T-helper 2 cell treated with Interferon-gamma antibody and Interleukin-4, amounts not matched to agents 5 μg/mL and 100 μg/mL, for 36 hours (primary cell): ENCODE data around the gene DNAL1.
A peak's percentile ranks its signal among the peaks of the same experiment; 100 is the strongest.

Experiments
- DNase-seq: peaks from one replicate; pipeline ENCODE4 v3.0.0; 2021; ENCODE audit warnings: low spot score
- H3K27ac Mint-ChIP-seq: one replicate; pipeline ENCODE4 v1.8.0; 2021; ENCODE audit warnings: mild to moderate bottlenecking, mixed read lengths
- H3K27me3 Mint-ChIP-seq: one replicate; pipeline ENCODE4 v1.8.0; 2021; ENCODE audit warnings: low read depth, mixed read lengths
- H3K36me3 Mint-ChIP-seq: one replicate; pipeline ENCODE4 v1.8.0; 2021; ENCODE audit warnings: low read depth, mixed read lengths
- H3K4me1 Mint-ChIP-seq: one replicate; pipeline ENCODE4 v1.8.0; 2021; ENCODE audit warnings: low read depth, mixed read lengths
- H3K4me3 Mint-ChIP-seq: one replicate; pipeline ENCODE4 v1.8.0; 2022; ENCODE audit warnings: mild to moderate bottlenecking, moderate library complexity, mixed read lengths
- H3K9me3 Mint-ChIP-seq: one replicate; pipeline ENCODE4 v1.8.0; 2021; ENCODE audit warnings: mixed read lengths

The DNAL1 gene

DNA sequence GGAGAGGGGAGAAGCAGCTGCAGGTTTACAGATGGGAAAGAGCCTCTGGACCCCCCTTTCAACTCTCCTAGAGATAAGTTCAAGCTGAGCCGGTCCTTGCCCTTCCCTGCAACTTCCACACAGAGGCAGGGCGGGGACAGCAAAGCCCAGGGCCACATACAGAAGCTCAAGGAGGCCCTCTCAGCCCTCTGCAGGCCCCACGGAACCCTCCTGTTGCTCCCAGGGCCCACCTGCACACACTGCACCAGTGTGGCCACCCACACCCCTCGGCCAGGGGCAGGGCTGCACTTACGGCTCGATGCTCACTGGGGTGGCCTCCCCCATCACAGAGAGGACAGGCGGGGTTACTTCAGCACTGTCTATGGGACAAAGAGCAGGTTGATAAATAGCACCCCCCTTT lies 82.4 kb downstream of the DNAL1 start:
- H3K9me3 Mint-ChIP-seq: no peaks in the 10 kb centered on the region
- DNase-seq: no peak
- H3K4me1 Mint-ChIP-seq: peaks cover 35% of the 10 kb centered on the region
- H3K27ac Mint-ChIP-seq: peak overlapping the region; percentile 8
- H3K36me3 Mint-ChIP-seq: peaks cover 71% of the 10 kb centered on the region
- no peaks in the 10 kb centered on the region for H3K27me3 Mint-ChIP-seq
- H3K4me3 Mint-ChIP-seq: no peak overlapping the region

DNA sequence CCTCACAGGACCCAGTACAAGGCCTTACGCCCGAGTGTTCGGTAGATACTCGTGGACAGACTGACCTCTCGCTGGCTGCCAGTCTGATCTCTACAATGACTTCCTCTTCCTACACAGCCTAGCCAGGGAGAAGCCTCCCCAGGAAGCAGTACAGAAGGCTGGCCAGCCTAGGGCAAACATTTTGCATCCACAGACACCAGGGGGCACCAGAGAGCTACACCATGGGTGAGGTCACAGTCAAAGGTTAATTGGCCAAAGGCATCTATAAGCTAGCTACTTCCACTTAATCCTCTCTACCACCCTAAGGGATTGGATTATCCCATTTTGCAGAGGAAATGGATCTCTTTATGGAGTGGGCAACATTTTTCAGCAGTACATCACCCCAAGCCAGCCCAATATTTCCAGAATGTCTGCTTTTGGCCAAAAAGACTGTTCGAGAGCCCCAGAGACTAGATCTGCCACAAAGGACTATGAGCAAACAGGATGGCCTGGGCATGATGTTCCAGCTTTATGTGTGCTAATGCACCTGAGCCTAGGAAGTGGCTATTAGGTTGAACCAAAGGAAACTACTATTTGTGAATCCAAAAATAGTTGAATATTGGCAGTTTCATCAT lies 84.0 kb downstream of the DNAL1 start:
- peak; percentile 76 for DNase-seq
- Mint-ChIP-seq H3K27me3 (no peaks in the 10 kb centered on the region), H3K4me1 (peaks cover 29% of the 10 kb centered on the region), H3K27ac (peak overlapping the region; percentile 78), H3K9me3 (no peaks in the 10 kb centered on the region), H3K4me3 (peak overlapping the region; percentile 45), H3K36me3 (peaks cover 61% of the 10 kb centered on the region)

DNA sequence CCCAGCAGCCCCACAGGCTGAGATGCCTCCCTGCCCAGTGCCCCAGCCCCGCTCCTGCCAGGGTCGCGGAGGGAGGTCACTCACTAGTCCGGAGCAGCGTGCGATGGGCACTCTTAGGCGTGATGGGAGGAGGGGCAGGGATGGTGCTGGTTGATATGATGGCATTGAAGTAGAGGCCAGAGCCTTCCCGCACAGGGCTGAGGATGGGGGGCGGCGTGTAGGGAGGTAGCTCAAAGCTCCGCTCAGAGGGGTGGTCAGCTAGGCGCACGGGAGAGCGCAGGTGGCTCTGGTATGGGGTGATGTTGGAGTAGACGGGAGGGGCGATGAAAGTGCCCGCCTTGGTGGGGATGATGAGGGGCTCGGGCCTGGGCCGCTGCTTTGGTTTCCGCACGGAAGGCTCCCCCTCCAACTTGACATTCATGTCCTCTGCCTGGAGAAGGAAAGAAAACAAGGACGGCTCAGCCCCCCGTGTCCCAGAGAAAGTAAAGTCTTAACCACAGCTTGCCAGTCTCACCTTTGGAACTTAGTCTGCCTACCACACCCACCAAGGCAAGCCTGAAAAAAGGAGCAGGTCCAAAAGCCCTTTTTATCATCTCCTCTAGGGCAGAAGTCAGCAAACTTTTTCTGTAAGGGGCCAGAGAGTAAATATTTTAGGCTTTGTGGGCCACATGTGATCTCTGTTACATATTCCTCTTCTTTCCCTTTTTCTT lies 84.9 kb downstream of the DNAL1 start:
- Mint-ChIP-seq H3K36me3 (peaks cover 61% of the 10 kb centered on the region), H3K27ac (peak overlapping the region; percentile 32), H3K9me3 (no peaks in the 10 kb centered on the region), H3K4me1 (peaks cover 34% of the 10 kb centered on the region), H3K4me3 (no peak overlapping the region), H3K27me3 (no peaks in the 10 kb centered on the region)
- DNase-seq: no peak

DNA sequence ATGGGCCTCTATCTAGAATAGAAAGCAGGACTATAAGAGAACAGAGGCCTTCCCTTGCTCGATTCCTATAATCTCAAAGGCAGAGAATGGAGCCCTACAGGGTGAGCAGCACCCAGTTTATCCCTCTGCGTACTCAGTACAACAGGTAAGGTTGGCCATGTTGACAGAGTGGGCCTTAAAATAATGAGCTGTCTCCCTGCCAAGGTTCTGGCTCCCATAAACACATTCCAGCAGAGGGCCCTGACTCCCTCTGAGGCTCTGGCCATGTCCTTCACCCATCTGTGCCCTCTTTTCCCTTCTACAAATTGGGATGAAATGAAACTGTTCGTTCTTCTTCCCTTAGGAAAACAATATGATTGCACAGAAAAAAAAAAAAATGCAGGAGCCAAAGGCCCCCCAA lies 86.3 kb downstream of the DNAL1 start:
- Mint-ChIP-seq H3K27ac (no peak overlapping the region), H3K9me3 (no peaks in the 10 kb centered on the region), H3K27me3 (no peaks in the 10 kb centered on the region), H3K36me3 (peaks cover 58% of the 10 kb centered on the region), H3K4me1 (peaks cover 34% of the 10 kb centered on the region), H3K4me3 (no peak overlapping the region)
- no peak for DNase-seq

DNA sequence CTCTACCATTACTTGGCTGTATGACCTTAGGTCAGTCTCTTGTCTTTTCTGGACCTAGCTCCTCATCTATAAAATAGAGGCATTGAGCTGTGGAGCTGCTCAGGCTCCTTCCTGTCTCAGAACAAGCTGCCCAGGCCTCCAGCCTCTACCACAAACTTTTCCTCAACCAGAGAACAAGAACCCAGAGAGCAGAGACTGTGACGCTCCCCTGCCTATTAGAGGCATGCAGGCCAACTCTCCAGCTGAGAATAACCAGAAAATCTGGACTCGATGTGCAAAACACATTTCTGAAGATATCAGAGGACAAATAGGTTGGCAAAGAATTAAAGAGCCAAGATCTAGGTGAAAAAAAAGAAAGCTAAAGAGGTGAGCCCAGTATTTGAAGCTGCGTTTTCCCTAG lies 87.2 kb downstream of the DNAL1 start:
- H3K9me3 Mint-ChIP-seq: no peaks in the 10 kb centered on the region
- no peak for DNase-seq
- no peak overlapping the region for H3K4me3 Mint-ChIP-seq
- peak overlapping the region; percentile 29 for H3K27ac Mint-ChIP-seq
- H3K36me3 Mint-ChIP-seq: peaks cover 59% of the 10 kb centered on the region
- H3K27me3 Mint-ChIP-seq: no peaks in the 10 kb centered on the region
- peaks cover 30% of the 10 kb centered on the region for H3K4me1 Mint-ChIP-seq

DNA sequence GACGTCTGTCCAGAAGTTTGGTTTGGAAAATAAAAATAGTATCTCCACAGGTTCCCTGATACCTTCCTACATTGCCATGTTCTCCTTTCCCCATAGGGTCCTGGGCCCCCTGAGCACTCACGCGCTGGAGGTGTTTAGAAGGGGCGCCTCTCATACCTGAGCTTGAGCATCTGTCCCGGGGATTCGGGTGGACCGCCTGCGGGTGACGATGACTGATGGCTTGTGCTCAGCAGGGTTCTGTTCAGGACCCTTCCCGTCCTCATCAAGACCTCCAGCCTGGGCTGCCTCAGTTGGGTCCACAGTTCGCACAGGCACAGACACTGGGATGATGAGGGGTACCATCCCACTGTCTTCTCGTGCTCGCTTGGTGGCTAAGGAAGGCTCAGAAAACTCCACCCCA lies 92.1 kb downstream of the DNAL1 start:
- Mint-ChIP-seq H3K27ac (no peak overlapping the region), H3K9me3 (no peaks in the 10 kb centered on the region), H3K36me3 (peaks cover 45% of the 10 kb centered on the region), H3K27me3 (no peaks in the 10 kb centered on the region), H3K4me3 (no peak overlapping the region), H3K4me1 (peaks cover 27% of the 10 kb centered on the region)
- DNase-seq: no peak

DNA sequence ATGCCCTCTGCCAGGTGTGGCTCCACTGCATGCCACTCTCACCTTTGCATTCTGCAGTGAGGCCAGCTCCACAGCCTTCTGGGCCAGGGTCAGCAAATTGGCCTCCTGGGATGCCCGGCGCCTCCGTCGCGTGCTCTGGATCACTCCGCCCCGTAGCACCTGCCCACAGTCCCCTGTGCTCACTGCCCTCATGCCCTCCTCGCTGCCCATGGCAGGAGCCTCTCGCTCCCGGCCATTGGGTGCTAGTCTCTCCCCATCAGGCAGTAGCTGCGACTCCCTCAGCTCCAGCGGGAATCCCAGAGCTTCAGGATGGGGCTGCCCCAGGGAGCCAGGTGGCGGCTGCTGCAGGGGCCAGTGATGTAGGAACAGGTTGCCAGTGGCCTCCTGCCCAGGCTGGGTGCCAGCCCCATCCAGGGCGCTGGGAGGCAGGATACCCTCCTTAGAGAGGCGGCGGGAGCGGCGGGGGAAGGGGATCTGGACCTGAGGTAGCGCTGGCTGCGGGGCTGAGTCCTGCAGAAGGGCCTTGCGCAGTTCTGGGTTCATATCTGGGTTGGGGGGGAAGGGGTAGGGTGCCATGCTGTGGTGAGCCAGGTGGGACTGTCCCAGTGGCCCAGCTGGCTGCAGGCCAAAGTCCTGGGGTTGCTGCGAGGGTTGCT lies 93.9 kb downstream of the DNAL1 start:
- DNase-seq: no peak
- Mint-ChIP-seq H3K4me3 (no peak overlapping the region), H3K4me1 (peaks cover 41% of the 10 kb centered on the region)

DNA sequence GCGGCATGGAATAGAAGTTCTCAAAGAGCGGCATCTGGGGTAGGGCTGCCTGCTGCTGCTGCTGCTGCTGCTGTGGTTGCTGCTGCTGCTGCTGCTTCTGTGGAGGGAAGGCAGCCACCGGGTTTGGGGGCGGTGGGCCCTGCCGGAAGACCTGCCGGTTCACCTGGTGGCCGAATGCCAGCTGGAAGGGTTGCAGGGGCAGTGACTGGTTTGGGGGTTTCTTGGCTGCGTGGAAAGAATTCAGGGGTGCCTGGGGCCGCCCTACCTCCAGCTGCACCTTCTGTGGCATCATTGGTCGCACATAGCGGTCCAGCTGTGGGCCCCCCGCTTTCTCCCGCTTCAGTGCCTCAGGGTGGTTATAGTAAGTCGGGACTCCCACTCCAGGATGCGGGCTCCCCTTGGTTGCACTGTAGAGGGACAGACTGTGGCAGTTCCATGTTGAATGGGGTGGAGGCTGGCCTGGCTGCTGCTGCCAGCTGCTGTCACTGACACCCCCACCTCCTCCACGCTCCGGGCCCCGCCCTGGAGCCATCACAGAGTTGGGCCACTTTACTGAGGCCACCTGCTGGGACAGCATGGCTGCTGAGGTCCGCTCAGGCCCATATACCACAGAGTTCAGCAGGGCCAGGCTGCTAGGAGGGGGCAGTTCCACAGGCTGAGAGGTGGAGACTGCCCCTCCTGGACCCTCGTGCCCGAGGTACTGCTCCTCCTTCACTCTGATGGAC lies 94.5 kb downstream of the DNAL1 start:
- H3K9me3 Mint-ChIP-seq: no peaks in the 10 kb centered on the region
- H3K36me3 Mint-ChIP-seq: peaks cover 41% of the 10 kb centered on the region
- H3K27me3 Mint-ChIP-seq: no peaks in the 10 kb centered on the region
- peaks cover 47% of the 10 kb centered on the region for H3K4me1 Mint-ChIP-seq
- DNase-seq: no peak
- H3K4me3 Mint-ChIP-seq: no peak overlapping the region
- peak overlapping the region; percentile 55 for H3K27ac Mint-ChIP-seq

More for the DNA sequence above, 93.9 kb downstream of the DNAL1 start:
- H3K27me3 Mint-ChIP-seq: no peaks in the 10 kb centered on the region
- H3K36me3 Mint-ChIP-seq: peaks cover 43% of the 10 kb centered on the region
- no peak overlapping the region for H3K27ac Mint-ChIP-seq
- no peaks in the 10 kb centered on the region for H3K9me3 Mint-ChIP-seq

DNA sequence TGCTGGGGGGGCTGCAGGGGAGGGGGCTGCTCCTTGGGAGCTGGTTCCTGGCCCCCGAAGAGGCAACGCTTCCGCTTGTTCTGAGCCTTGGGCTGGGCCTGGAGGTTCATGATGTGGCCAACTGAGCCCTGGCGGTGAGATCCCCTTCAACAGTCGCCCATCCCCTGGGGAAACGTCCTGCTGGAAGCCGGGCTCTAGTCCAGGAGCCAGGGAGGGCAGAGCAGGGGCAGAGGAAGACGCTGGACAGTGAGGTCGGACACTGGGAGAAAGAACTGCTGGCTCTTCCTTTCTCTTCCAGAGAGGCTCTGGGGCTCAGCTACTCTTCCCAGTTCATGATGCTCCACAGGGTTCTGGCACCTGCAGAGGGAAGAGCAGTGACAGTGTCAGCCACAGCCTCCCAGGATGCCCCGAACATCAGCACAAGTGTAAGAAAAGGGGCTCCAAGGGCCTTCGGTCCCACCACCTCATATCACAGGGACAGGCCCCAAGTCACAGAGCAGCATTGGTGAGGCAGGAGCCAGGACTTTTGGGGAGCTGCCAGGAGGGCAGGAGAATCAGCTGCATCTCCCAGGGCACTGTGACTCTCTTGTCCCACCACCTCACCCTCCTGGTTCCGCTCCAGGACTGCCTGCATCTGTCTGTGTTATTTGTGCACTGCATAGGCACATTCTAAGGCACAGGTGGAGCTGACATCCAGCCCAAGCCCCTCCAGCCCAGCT lies 95.3 kb downstream of the DNAL1 start:
- Mint-ChIP-seq H3K27ac (peak overlapping the region; percentile 55), H3K9me3 (no peaks in the 10 kb centered on the region), H3K27me3 (no peaks in the 10 kb centered on the region), H3K4me3 (peak overlapping the region; percentile 93), H3K36me3 (peaks cover 34% of the 10 kb centered on the region), H3K4me1 (peaks cover 50% of the 10 kb centered on the region)
- no peak for DNase-seq

DNA sequence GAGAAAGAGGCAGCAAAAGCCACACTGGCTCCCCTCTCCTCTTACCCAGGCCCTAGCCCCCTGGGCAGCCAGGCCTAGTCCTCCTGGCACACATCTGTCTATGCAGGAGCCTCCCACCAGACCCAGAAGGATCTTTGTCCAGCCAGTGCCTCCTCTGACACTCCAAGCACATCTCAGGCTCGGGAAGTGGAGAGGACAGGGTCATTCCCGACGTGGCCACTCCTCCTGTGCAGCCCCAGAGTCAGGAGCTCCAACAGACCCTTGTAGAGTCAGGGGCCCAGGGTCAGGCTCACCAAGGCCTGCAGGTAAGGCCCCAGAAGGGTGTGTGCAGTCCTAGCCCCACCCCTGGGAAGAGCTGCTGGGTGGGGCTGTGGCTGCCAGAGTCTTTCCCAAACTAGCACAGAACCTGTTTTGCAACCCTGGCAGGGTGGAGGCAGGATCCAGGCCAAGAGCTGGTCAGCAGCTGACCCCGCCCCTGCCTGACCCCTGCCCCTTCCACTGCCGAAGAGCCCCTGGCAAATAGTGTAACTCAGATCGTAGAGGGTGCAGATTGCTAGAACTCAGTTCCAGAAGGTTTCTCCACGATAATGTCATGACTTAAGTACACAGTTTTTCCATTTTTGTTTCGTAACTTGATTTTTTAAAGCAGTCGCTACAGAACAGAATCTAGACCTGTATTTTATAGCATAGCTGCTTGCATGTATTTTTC lies 96.0 kb downstream of the DNAL1 start:
- Mint-ChIP-seq H3K4me1 (peaks cover 54% of the 10 kb centered on the region), H3K4me3 (peak overlapping the region; percentile 93), H3K27me3 (no peaks in the 10 kb centered on the region), H3K27ac (peak overlapping the region; percentile 90), H3K36me3 (peaks cover 33% of the 10 kb centered on the region), H3K9me3 (no peaks in the 10 kb centered on the region)
- DNase-seq: no peak

DNA sequence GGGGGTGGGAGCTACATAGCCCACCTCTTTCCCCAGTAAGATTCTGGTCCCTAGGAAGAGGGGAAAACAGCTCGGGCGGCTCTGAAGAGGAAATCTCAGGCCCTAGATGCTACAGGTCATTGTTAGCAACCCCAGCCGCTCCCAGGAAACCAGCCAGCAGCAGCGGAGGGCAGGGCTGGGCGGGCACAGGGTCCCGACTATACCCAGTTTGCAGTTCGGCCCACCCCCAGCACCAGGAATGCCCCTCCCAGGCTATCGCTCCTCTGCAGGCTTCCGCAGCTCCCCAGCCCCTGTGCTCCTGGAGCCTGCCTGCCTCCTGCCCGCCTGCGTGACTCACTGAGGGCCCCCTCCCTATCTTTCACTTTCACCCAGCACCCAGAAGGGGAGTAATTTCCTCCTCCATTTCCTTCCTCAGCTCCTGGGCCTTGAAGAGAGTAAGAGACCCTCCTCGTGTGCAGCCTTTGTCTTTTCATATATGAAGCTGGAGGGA lies 96.6 kb downstream of the DNAL1 start:
- H3K27ac Mint-ChIP-seq: peak overlapping the region; percentile 90
- peaks cover 30% of the 10 kb centered on the region for H3K36me3 Mint-ChIP-seq
- H3K9me3 Mint-ChIP-seq: no peaks in the 10 kb centered on the region
- H3K4me1 Mint-ChIP-seq: peaks cover 58% of the 10 kb centered on the region
- peak; percentile 75 for DNase-seq
- no peaks in the 10 kb centered on the region for H3K27me3 Mint-ChIP-seq
- H3K4me3 Mint-ChIP-seq: peak overlapping the region; percentile 93

DNA sequence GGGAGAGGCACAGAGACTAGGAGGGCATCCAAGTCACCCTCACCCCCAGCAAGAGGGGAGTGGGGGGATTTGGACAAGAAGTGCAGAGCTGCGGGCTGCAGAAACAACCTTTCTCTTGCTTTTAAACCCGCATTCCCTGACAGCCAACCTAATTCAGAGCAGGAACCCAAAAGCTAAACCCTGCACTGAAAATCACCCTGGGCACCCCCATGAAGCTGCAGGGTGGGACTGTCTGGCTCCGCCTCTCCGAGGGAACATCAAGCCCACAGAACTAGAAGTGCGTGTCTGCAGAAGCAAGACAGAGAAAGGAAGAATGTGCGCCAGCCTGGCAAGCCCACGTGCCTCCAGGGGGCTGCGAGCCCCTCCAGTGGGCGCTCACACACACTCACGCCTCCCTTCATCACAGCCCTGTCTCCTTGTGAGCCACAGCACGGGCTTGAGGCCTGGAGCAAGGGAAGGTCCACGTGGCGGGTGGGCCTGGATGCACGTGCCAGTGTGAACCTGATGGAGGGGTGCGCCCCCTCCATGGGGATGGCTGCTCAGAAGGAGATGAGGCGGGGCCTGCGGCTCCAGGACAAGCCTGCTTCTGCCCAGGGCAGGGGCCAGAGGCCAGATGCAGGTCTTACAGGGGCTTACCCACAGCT lies 97.2 kb downstream of the DNAL1 start:
- Mint-ChIP-seq H3K9me3 (no peaks in the 10 kb centered on the region), H3K27me3 (no peaks in the 10 kb centered on the region), H3K36me3 (peaks cover 28% of the 10 kb centered on the region), H3K4me3 (peak overlapping the region; percentile 93), H3K4me1 (peaks cover 64% of the 10 kb centered on the region), H3K27ac (peak overlapping the region; percentile 90)
- no peak for DNase-seq
